HEK293 (cell line): Measurements from ENCODE around the gene KREMEN2.
A peak's percentile ranks its signal among the peaks of the same experiment; 100 is the strongest.

Experiments used
- CTCF ChIA-PET: fragments of 350-600 bp; formaldehyde crosslinking; extraction: SDS; loops from one replicate; lab custom pipeline; 2021; ENCODE audit warnings: antibody characterized with exemption; lab: Yijun Ruan, JAX
- POLR2A ChIA-PET: fragments of 300-600 bp; formaldehyde crosslinking; extraction: SDS; loops from one replicate; lab custom pipeline; 2020; ENCODE audit warnings: antibody characterized with exemption, inconsistent platforms; lab: Yijun Ruan, JAX
- H3K27ac ChIP-seq: fragments of 200-500 bp; sonication (Bioruptor generic); 2 replicates; pipeline ENCODE4 v1.5.1; 2014; ENCODE audit warnings: low read depth, low read length, control low read depth, inconsistent platforms; ENCODE audit errors: extremely low read depth
- H3K36me3 ChIP-seq, 2 experiments: fragments of 200-500 bp in 1 of 2; sonication (Bioruptor generic) in 1 of 2; 1 replicate in 1 of 2; 2 replicates in 1 of 2; pipeline ENCODE4 v1.5.1; 2014 to 2017; ENCODE audit warnings: inconsistent platforms in 2 of 2, low read length in 2 of 2; ENCODE audit not compliant: control insufficient read depth in 2 of 2, insufficient read depth in 1 of 2
- H3K4me1 ChIP-seq: fragments of 200-500 bp; sonication (Bioruptor generic); 2 replicates; pipeline ENCODE4 v1.5.1; 2014; ENCODE audit warnings: mild to moderate bottlenecking, low read length, inconsistent platforms; ENCODE audit not compliant: control insufficient read depth, insufficient read depth
- H3K4me3 ChIP-seq: 2 replicates; pipeline ENCODE4 v1.5.1; 2011; ENCODE audit warnings: low read depth, mild to moderate bottlenecking, control low read depth, low read length, moderate library complexity
- H3K9me3 ChIP-seq: fragments of 200-500 bp; sonication (Bioruptor generic); 2 replicates; pipeline ENCODE4 v1.5.1; 2014; ENCODE audit warnings: low read depth, low read length, inconsistent platforms; ENCODE audit not compliant: control insufficient read depth, insufficient read depth
- GLIS1 ChIP-seq: fragments of 450-650 bp; formaldehyde crosslinking; IDR thresholded peaks from 2 replicates; pipeline ENCODE4 v1.5.1; 2016; ENCODE audit warnings: missing biosample characterization, missing genetic modification characterization
- HOXC10 ChIP-seq: sonication (generic); formaldehyde crosslinking; IDR thresholded peaks from 2 replicates; pipeline ENCODE4 v1.8.1; 2023; ENCODE audit warnings: mild to moderate bottlenecking, missing genetic modification reagents
- KLF1 ChIP-seq: fragments of 450-650 bp; formaldehyde crosslinking; IDR thresholded peaks from 2 replicates; pipeline ENCODE4 v1.5.1; 2016; ENCODE audit warnings: missing biosample characterization, missing genetic modification characterization
- KLF10 ChIP-seq: fragments of 450-650 bp; IDR thresholded peaks from 2 replicates; pipeline ENCODE4 v1.5.1; 2018; ENCODE audit warnings: missing biosample characterization, mild to moderate bottlenecking, missing genetic modification characterization
- KLF7 ChIP-seq: fragments of 450-650 bp; formaldehyde crosslinking; IDR thresholded peaks from 2 replicates; pipeline ENCODE4 v1.5.1; 2016; ENCODE audit warnings: missing biosample characterization, missing genetic modification characterization, borderline replicate concordance
- SCRT2 ChIP-seq: fragments of 450-650 bp; formaldehyde crosslinking; IDR thresholded peaks from 2 replicates; pipeline ENCODE4 v1.5.1; 2016; ENCODE audit warnings: missing biosample characterization, missing genetic modification characterization
- ZBTB17 ChIP-seq: fragments of 450-650 bp; formaldehyde crosslinking; IDR thresholded peaks from 2 replicates; pipeline ENCODE4 v1.5.1; 2016; ENCODE audit warnings: missing biosample characterization, missing genetic modification characterization
- ZBTB8A ChIP-seq: fragments of 450-650 bp; formaldehyde crosslinking; IDR thresholded peaks from 2 replicates; pipeline ENCODE4 v1.5.1; 2016; ENCODE audit warnings: missing biosample characterization, missing genetic modification characterization
- ZEB2 ChIP-seq: fragments of 450-650 bp; formaldehyde crosslinking; IDR thresholded peaks from 2 replicates; pipeline ENCODE4 v1.5.1; 2016; ENCODE audit warnings: missing biosample characterization, missing genetic modification characterization
- ZNF132 ChIP-seq: fragments of 450-650 bp; formaldehyde crosslinking; IDR thresholded peaks from 2 replicates; pipeline ENCODE4 v1.5.1; 2017; ENCODE audit warnings: missing biosample characterization, missing genetic modification characterization, borderline replicate concordance
- ZNF2 ChIP-seq: fragments of 450-650 bp; formaldehyde crosslinking; IDR thresholded peaks from 2 replicates; pipeline ENCODE4 v1.5.1; 2016; ENCODE audit warnings: missing biosample characterization, missing genetic modification characterization
- ZNF266 ChIP-seq: fragments of 450-650 bp; formaldehyde crosslinking; IDR thresholded peaks from 2 replicates; pipeline ENCODE4 v1.5.1; 2016; ENCODE audit warnings: missing biosample characterization, missing genetic modification characterization, low read depth
- ZNF324 ChIP-seq: fragments of 450-650 bp; formaldehyde crosslinking; IDR thresholded peaks from 2 replicates; pipeline ENCODE4 v1.5.1; 2016; ENCODE audit warnings: missing biosample characterization, missing genetic modification characterization
- ZNF341 ChIP-seq: fragments of 450-650 bp; formaldehyde crosslinking; IDR thresholded peaks from 2 replicates; pipeline ENCODE4; 2016; ENCODE audit warnings: low read depth, missing biosample characterization, missing genetic modification characterization
- ZNF521 ChIP-seq: fragments of 450-650 bp; formaldehyde crosslinking; IDR thresholded peaks from 2 replicates; pipeline ENCODE4 v1.5.1; 2017; ENCODE audit warnings: missing biosample characterization, mild to moderate bottlenecking, missing genetic modification characterization
- ZNF561 ChIP-seq: fragments of 450-650 bp; IDR thresholded peaks from 2 replicates; pipeline ENCODE4 v1.5.1; 2018; ENCODE audit warnings: missing biosample characterization, missing genetic modification characterization, borderline replicate concordance
- ZNF629 ChIP-seq: fragments of 450-650 bp; formaldehyde crosslinking; IDR thresholded peaks from 2 replicates; pipeline ENCODE4 v1.5.1; 2017; ENCODE audit warnings: missing biosample characterization, missing genetic modification characterization
- ZNF660 ChIP-seq: fragments of 450-650 bp; IDR thresholded peaks from 2 replicates; pipeline ENCODE4 v1.5.1; 2018; ENCODE audit warnings: missing biosample characterization, mild to moderate bottlenecking, missing genetic modification characterization
- ZNF670 ChIP-seq: fragments of 450-650 bp; formaldehyde crosslinking; IDR thresholded peaks from 2 replicates; pipeline ENCODE4 v1.5.1; 2016; ENCODE audit warnings: missing biosample characterization, missing genetic modification characterization, low read depth
- ZXDB ChIP-seq: fragments of 450-650 bp; formaldehyde crosslinking; IDR thresholded peaks from 2 replicates; pipeline ENCODE4 v1.5.1; 2016; ENCODE audit warnings: missing biosample characterization, missing genetic modification characterization
- TF ChIP-seq, protein P1 (sequence below): fragments of 450-650 bp; formaldehyde crosslinking; IDR thresholded peaks from 2 replicates; pipeline ENCODE4 v1.5.1; 2016; ENCODE audit warnings: missing biosample characterization, missing genetic modification characterization, borderline replicate concordance
- TF ChIP-seq, protein P2 (sequence below): fragments of 450-650 bp; IDR thresholded peaks from 2 replicates; pipeline ENCODE4 v1.5.1; 2018; ENCODE audit warnings: missing biosample characterization, mild to moderate bottlenecking, missing genetic modification characterization
- TF ChIP-seq, protein P3 (sequence below): fragments of 450-650 bp; IDR thresholded peaks from 2 replicates; pipeline ENCODE4 v1.5.1; 2018; ENCODE audit warnings: missing biosample characterization, missing genetic modification characterization
- TF ChIP-seq, protein P4 (sequence below): sonication (generic); formaldehyde crosslinking; IDR thresholded peaks from 2 replicates; pipeline ENCODE4 v1.8.1; 2022; ENCODE audit warnings: mild to moderate bottlenecking, moderate library complexity, missing genetic modification reagents
- TF ChIP-seq, protein P5 (sequence below): fragments of 450-650 bp; formaldehyde crosslinking; IDR thresholded peaks from 2 replicates; pipeline ENCODE4 v1.5.1; 2017; ENCODE audit warnings: missing biosample characterization, missing genetic modification characterization
- TF ChIP-seq, protein P6 (sequence below): fragments of 450-650 bp; formaldehyde crosslinking; IDR thresholded peaks from 2 replicates; pipeline ENCODE4 v1.5.1; 2016; ENCODE audit warnings: missing biosample characterization, missing genetic modification characterization

Gene KREMEN2

DNA sequence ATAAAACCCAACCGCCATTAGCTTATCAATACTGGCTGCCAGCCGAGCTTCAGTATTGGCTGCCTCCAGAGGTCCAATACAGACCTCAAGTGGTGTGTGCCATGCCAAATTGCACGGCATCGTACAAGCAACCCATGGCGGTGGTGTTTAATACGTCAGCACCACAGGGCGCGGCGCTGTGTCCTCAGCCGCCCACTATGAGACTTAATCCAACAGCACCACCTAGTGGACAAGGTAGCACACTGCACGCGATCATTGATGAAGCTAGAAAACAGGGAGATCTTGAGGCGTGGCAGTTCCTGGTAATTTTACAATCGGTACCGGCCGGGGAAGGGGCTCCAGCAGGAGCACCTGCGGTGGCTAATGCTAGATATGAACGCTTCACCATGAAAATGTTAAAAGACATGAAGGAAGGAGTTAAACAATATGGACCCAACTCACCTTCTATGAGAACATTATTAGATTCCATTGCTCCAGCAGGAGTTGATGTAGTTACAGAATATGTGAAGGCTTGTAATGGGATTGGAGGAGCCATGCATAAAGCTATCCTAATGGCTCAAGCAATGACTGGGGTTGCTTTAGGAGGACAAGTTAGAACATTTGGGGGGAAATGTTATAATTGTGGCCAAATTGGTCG, 36.9 kb upstream of the KREMEN2 start:
- POLR2A ChIA-PET: interaction anchor here (0.6 to 1.5 kb wide), 3 partner anchors 21 to 44 kb away, joined by 3 to 6 read pairs (median 3); partner anchors contain the start of gene FLYWCH2
- Histone ChIP-seq H3K36me3 (peaks cover 4 to 35% of the 10 kb centered on the region in 2 experiments; a peak in 2 of 3 replicates), H3K27ac (no peak overlapping the region), H3K4me3 (no peak overlapping the region), H3K9me3 (no peaks in the 10 kb centered on the region), H3K4me1 (no peaks in the 10 kb centered on the region)
- CTCF ChIA-PET: interaction anchor here (0.6 to 3.2 kb wide), 50 partner anchors 8 to 1086 kb away, joined by 3 to 23 read pairs (median 4); partner anchors contain the start of genes FLYWCH1 and FLYWCH2
- TF ChIP-seq ZNF341 (tag by site-specific recombination) (no peak), ZXDB (tag by site-specific recombination) (no peak), HOXC10 (CRISPR knock-in tag) (no peak), ZNF2 (tag by site-specific recombination) (peak; percentile 99), ZNF629 (tag by site-specific recombination) (peak; percentile 88), ZNF521 (tag by site-specific recombination) (no peak), ZBTB8A (tag by site-specific recombination) (no peak), ZNF670 (tag by site-specific recombination) (no peak), ZEB2 (no peak), KLF10 (tag by site-specific recombination) (no peak), ZNF132 (tag by site-specific recombination) (no peak), KLF7 (peak; percentile 72; the same call in 1 of the 2 replicates), ZNF266 (tag by site-specific recombination) (no peak), ZBTB17 (tag by site-specific recombination) (0 out of 2 replicates have a peak, but pooled peaks have one; percentile 41), ZNF561 (tag by site-specific recombination) (no peak), SCRT2 (no peak), GLIS1 (no peak), KLF1 (tag by site-specific recombination) (peak; percentile 56), ZNF324 (tag by site-specific recombination) (0 out of 2 replicates have a peak, but pooled peaks have one; percentile 32), ZNF660 (tag by site-specific recombination) (peak; percentile 88)
- TF ChIP-seq, protein P1, sequence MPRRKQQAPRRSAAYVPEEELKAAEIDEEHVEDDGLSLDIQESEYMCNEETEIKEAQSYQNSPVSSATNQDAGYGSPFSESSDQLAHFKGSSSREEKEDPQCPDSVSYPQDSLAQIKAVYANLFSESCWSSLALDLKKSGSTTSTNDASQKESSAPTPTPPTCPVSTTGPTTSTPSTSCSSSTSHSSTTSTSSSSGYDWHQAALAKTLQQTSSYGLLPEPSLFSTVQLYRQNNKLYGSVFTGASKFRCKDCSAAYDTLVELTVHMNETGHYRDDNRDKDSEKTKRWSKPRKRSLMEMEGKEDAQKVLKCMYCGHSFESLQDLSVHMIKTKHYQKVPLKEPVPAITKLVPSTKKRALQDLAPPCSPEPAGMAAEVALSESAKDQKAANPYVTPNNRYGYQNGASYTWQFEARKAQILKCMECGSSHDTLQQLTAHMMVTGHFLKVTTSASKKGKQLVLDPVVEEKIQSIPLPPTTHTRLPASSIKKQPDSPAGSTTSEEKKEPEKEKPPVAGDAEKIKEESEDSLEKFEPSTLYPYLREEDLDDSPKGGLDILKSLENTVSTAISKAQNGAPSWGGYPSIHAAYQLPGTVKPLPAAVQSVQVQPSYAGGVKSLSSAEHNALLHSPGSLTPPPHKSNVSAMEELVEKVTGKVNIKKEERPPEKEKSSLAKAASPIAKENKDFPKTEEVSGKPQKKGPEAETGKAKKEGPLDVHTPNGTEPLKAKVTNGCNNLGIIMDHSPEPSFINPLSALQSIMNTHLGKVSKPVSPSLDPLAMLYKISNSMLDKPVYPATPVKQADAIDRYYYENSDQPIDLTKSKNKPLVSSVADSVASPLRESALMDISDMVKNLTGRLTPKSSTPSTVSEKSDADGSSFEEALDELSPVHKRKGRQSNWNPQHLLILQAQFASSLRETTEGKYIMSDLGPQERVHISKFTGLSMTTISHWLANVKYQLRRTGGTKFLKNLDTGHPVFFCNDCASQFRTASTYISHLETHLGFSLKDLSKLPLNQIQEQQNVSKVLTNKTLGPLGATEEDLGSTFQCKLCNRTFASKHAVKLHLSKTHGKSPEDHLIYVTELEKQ (tag by site-specific recombination): no peak
- TF ChIP-seq, protein P2, sequence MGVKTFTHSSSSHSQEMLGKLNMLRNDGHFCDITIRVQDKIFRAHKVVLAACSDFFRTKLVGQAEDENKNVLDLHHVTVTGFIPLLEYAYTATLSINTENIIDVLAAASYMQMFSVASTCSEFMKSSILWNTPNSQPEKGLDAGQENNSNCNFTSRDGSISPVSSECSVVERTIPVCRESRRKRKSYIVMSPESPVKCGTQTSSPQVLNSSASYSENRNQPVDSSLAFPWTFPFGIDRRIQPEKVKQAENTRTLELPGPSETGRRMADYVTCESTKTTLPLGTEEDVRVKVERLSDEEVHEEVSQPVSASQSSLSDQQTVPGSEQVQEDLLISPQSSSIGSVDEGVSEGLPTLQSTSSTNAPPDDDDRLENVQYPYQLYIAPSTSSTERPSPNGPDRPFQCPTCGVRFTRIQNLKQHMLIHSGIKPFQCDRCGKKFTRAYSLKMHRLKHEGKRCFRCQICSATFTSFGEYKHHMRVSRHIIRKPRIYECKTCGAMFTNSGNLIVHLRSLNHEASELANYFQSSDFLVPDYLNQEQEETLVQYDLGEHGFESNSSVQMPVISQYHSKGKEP: peak; percentile 7; the same call in 1 of the 2 replicates
- TF ChIP-seq, protein P3, sequence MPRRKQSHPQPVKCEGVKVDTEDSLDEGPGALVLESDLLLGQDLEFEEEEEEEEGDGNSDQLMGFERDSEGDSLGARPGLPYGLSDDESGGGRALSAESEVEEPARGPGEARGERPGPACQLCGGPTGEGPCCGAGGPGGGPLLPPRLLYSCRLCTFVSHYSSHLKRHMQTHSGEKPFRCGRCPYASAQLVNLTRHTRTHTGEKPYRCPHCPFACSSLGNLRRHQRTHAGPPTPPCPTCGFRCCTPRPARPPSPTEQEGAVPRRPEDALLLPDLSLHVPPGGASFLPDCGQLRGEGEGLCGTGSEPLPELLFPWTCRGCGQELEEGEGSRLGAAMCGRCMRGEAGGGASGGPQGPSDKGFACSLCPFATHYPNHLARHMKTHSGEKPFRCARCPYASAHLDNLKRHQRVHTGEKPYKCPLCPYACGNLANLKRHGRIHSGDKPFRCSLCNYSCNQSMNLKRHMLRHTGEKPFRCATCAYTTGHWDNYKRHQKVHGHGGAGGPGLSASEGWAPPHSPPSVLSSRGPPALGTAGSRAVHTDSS (tag by site-specific recombination): no peak
- TF ChIP-seq, protein P4, sequence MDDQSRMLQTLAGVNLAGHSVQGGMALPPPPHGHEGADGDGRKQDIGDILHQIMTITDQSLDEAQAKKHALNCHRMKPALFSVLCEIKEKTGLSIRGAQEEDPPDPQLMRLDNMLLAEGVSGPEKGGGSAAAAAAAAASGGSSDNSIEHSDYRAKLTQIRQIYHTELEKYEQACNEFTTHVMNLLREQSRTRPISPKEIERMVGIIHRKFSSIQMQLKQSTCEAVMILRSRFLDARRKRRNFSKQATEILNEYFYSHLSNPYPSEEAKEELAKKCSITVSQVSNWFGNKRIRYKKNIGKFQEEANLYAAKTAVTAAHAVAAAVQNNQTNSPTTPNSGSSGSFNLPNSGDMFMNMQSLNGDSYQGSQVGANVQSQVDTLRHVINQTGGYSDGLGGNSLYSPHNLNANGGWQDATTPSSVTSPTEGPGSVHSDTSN (CRISPR knock-in tag): 0 out of 2 replicates have a peak, but pooled peaks have one; percentile 30
- TF ChIP-seq, protein P5, sequence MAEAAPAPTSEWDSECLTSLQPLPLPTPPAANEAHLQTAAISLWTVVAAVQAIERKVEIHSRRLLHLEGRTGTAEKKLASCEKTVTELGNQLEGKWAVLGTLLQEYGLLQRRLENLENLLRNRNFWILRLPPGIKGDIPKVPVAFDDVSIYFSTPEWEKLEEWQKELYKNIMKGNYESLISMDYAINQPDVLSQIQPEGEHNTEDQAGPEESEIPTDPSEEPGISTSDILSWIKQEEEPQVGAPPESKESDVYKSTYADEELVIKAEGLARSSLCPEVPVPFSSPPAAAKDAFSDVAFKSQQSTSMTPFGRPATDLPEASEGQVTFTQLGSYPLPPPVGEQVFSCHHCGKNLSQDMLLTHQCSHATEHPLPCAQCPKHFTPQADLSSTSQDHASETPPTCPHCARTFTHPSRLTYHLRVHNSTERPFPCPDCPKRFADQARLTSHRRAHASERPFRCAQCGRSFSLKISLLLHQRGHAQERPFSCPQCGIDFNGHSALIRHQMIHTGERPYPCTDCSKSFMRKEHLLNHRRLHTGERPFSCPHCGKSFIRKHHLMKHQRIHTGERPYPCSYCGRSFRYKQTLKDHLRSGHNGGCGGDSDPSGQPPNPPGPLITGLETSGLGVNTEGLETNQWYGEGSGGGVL: no peak
- TF ChIP-seq, protein P6, sequence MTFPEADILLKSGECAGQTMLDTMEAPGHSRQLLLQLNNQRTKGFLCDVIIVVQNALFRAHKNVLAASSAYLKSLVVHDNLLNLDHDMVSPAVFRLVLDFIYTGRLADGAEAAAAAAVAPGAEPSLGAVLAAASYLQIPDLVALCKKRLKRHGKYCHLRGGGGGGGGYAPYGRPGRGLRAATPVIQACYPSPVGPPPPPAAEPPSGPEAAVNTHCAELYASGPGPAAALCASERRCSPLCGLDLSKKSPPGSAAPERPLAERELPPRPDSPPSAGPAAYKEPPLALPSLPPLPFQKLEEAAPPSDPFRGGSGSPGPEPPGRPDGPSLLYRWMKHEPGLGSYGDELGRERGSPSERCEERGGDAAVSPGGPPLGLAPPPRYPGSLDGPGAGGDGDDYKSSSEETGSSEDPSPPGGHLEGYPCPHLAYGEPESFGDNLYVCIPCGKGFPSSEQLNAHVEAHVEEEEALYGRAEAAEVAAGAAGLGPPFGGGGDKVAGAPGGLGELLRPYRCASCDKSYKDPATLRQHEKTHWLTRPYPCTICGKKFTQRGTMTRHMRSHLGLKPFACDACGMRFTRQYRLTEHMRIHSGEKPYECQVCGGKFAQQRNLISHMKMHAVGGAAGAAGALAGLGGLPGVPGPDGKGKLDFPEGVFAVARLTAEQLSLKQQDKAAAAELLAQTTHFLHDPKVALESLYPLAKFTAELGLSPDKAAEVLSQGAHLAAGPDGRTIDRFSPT (tag by site-specific recombination): no peak
